ENCODE measurements around the gene GPC6.

DNA sequence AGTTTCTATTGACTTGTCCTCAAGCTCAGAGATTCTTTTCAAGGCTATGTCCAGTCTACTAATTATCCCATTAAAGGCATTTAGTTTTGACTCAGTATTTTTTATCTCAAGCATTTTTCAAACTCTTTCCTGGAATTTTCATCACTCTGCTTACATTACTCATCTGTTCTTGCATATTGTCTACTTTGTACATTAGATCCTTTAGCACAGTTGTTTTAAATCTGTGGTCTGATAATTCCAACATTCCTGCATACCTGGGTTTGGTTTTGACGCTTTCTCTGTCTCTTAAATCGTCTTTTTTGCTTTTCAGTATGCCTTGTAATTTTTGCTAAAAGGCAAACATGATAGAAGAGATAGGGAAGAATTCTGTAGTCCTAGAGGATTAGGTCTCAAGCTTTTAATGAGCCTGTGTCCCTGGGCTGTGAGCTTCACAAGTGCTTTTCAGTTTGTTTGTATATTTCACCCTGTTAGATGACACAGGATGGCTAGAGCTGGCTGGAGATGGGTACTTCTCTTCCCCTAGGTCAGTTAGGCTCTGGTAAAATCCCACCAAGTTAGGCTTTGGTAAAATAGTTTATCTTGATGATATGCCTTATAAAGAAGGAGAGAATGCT is 46.1 kb upstream of the GPC6 start:
- no peak for TF ChIP-seq POLR2AphosphoS5 (IDR thresholded peaks at IDR 0.05; ENCODE audit: insufficient read depth, low read depth, low read length)
- TF ChIP-seq POLR2A (IDR thresholded peaks at IDR 0.05; ENCODE audit: low read depth, low read length) = no peak
- TF ChIP-seq MYC (IDR thresholded peaks at IDR 0.05; ENCODE audit: low read depth, low read length) = no peak
- no peak for TF ChIP-seq CTCF (IDR thresholded peaks at IDR 0.05; ENCODE audit: extremely low read depth in 1 of 2, insufficient read depth in 1 of 2, low read depth in 1 of 2, low read length in 2 of 2)
- no peak for TF ChIP-seq EZH2 (IDR thresholded peaks at IDR 0.05; ENCODE audit: borderline replicate concordance, low read depth, low read length, severe bottlenecking)

Data from endothelial cell of umbilical vein (primary cell).